SHP77 treated with DMSO at 0.1 percent for 48 hours (cell line): ENCODE measurements around the gene CGB7.

Experiments used
- DNase-seq: peaks from one replicate; lab custom pipeline; 2025; lab: John Stamatoyannopoulos, UW

The CGB7 gene

DNA sequence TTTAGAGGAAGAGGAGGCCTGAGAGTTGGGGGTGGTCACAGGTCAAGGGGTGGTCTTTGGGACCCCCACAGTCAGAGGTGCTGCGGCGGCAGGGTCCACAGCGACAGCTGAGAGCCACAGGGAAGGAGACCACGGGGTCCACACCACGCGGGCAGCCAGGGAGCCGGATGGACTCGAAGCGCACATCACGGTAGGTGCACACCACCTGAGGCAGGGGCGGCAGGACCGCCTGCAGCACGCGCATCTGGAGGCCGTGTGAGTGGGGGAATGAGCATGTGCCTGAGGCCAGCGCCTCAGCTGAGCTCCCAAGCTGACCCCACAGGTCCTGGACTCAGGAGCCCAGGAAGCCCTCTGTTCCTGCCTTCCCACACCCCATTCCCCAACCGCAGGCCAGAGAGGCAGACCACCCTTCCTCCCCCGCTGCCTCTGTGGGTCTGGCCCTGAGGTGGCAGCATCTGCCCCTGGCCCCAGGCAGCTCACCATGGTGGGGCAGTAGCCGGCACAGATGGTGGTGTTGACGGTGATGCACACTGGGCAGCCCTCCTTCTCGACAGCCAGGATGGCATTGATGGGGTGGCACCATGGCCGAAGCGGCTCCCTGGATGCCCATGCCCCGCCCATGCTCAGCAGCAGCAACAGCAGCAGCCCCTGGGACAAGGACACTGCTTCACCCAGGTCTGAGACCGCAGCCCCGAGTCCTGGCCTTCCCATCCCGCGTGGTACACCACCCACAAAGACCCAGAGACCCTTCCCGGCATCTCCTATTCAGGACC lies 41.3 kb downstream of the CGB7 start:
- no peak for DNase-seq

DNA sequence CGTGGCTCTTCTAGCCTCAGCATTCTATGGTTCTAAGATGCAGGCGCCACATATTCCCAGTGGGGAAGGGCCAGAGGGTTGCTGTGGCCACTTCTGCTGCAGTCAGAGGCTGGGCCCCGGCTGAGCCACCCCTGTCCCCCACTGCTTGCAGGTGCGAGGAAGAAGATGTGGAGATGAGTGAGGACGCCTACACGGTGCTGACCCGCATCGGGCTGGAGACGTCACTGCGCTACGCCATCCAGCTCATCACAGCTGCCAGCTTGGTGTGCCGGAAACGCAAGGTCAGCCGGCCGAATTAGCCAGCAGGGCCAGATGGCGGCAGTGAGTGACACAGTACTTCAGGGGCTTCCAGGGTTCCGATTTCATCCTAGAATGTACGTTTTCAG lies 42.7 kb downstream of the CGB7 start:
- no peak for DNase-seq

DNA sequence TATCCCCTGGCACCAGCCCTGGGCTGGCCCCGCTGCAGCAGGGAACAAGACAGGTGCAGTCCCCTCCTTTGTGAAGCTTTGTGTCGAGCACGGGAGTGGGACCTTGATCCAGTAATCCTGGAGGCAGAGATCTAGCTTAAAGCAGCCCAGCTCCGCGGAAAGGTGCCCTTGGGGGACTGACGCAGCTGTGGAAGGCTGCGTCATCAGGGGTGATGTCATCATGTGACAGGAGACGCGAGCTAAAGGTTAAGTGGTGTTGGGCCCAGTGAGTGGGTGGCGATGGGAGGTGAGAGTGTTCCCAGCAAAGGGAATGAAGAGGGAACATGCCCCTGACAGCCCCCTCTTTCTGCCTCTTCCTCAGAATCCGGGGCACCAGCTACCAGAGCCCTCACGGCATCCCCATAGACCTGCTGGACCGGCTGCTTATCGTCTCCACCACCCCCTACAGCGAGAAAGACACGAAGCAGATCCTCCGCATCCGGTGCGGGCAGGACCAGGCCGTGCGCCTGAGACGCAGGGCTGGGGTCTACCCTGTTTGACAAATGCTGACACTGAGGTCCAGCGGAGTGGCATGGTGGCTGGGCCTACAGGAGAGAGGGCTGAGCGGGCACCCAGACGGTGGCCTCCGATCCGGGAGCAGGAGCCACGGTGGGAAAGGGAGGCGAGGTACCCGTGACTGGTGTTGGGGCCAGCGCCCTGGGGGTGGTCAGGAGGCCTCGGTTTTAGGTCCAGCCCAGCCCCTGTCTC lies 43.3 kb downstream of the CGB7 start:
- peak; percentile 18 for DNase-seq

DNA sequence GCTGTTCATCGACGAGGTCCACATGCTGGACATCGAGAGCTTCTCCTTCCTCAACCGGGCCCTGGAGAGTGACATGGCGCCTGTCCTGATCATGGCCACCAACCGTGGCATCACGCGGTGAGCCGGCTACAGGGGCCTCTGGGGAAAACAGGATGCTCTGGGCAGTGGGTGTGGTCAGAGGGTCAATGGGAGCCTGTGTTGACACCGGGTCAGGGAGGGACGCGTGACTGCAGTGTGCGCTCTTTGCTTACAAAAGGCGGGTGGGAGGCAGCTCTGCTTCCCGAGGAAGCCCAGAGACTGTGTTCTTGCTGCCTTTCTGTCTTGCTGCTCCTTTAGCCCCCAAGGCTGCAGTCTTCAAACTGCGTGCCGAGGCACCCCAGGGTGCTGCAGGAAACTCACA lies 46.4 kb downstream of the CGB7 start:
- no peak for DNase-seq

DNA sequence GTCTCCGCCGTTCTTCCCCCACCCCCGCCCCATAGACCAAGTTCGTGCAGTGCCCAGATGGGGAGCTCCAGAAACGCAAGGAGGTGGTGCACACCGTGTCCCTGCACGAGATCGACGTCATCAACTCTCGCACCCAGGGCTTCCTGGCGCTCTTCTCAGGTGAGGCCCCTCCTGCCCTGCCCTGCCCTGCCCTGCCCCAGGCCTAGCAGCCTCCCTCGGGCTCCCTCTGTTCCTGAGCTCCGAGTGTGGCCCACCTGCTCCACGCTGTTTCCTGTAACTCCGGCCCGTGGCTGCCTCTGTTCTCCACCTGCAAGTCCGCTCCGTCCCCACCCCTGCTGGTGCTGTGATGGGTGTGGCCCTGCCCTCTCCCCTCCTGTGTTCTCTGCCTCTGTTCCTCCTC lies 47.1 kb downstream of the CGB7 start:
- DNase-seq: no peak

DNA sequence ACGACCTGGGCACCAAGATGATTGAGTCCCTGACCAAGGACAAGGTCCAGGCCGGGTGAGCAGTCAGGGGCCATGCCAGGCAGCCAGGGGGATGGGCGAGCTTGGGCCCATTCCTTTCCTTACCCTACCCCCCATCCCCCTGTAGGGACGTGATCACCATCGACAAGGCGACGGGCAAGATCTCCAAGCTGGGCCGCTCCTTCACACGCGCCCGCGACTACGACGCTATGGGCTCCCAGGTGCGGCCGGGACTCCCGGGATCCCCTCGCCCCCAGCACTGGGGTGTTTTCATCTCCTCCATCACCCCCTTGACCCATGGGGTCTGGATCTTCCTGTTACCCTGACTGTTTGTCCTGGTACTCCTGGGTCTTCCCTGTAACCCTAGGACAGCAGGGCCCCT lies 47.7 kb downstream of the CGB7 start:
- DNase-seq: no peak

DNA sequence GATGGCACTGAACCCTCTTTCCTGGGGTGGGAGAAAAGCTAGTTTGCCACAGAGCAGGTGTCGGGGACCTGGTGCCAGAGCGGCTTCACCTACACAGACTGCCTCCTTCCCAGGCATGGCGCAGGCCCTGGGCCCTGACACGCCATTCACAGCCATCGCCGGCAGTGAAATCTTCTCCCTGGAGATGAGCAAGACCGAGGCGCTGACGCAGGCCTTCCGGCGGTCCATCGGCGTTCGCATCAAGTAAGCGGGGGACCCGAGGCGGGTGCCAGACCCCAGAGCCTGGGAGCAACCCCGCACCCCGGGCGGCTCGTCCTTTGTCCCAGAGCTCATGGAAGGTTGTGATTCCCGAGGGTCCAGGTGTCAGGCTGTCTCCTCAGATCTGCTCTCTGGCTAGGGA lies 50.6 kb downstream of the CGB7 start:
- DNase-seq: no peak

DNA sequence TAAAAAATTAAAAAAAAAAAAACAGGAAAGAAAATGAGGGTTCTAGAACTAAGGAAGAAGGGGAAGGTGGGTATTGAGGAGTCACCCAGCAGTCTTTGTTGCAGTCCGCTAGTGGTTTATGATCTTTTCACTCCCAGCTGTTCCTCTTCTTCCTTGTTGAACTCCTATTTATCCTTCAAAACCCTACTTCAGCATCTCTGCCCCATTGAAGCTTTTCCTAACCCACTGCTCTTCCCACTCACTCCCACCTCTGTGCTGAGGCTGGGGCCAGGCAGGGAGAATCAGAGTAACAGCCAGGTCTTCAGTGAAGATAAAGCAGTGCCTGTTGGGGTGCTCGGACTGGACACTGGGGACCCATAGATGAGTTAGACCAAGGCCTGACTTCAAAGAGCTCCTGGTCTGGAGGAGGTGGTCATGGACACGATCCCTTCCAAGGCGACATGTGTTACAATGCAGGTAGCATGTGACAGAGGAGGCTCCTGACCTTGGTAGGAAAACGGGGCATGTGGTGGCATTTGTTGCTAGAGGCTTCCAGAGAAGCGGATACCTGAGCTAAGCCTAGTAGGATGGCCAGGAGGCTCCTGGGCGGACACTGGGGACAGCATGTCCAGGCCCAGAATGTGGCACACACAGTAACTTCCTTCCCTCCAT lies 52.5 kb downstream of the CGB7 start:
- DNase-seq: no peak
